Keratinocyte (primary cell): Measurements from ENCODE around the gene CGB5. TPM values are rescaled to one million over a fixed set of nuclear protein-coding genes. Genes with fewer than 3 reads are reported as not detected.
A peak's percentile ranks its signal among the peaks of the same experiment; 100 is the strongest.

ENCODE experiments used
- DNase-seq: peaks from one replicate; pipeline ENCODE4 v3.0.0-alpha.2; 2011; ENCODE audit warnings: low read depth, missing footprints, low spot score
- FAIRE-seq: peaks from 2 replicates; lab custom pipeline; 2011; peaks lifted over from hg19 to GRCh38; lab: Jason Lieb, UNC
- H2AFZ ChIP-seq: 2 replicates; pipeline ENCODE4 v1.6.0; 2012; ENCODE audit warnings: low read length, control low read depth, inconsistent platforms; ENCODE audit not compliant: control insufficient read depth
- H3K27ac ChIP-seq: 2 replicates; pipeline ENCODE4 v1.5.1; 2011; ENCODE audit warnings: low read length; ENCODE audit not compliant: control insufficient read depth, insufficient read depth
- H3K27me3 ChIP-seq: 3 replicates; pipeline ENCODE4 v1.6.0; 2011; ENCODE audit warnings: low read length; ENCODE audit not compliant: control insufficient read depth, insufficient read depth; ENCODE audit errors: extremely low read depth
- H3K36me3 ChIP-seq, 2 experiments: 2 replicates in 1 of 2; 3 replicates in 1 of 2; pipeline ENCODE4 v1.5.1; 2011; ENCODE audit warnings: low read length in 2 of 2, mild to moderate bottlenecking in 1 of 2; ENCODE audit not compliant: control insufficient read depth in 2 of 2, insufficient read depth in 2 of 2; ENCODE audit errors: extremely low read depth in 1 of 2
- H3K4me1 ChIP-seq: 3 replicates; pipeline ENCODE4 v1.5.1; 2011; ENCODE audit warnings: low read length; ENCODE audit not compliant: control insufficient read depth, insufficient read depth; ENCODE audit errors: extremely low read depth
- H3K4me2 ChIP-seq: 3 replicates; pipeline ENCODE4 v1.6.0; 2011; ENCODE audit warnings: low read depth, low read length; ENCODE audit not compliant: control insufficient read depth, insufficient read depth; ENCODE audit errors: extremely low read depth
- H3K4me3 ChIP-seq, 3 experiments: fragments of 200-600 bp in 1 of 3; sonication (generic) in 1 of 3; 2 replicates in 2 of 3; 3 replicates in 1 of 3; pipeline ENCODE4 v1.5.1; 2011 to 2016; ENCODE audit warnings: low read length in 3 of 3, mild to moderate bottlenecking in 3 of 3, control low read depth in 2 of 3, inconsistent platforms in 1 of 3, low read depth in 1 of 3, mixed read lengths in 1 of 3, mixed run types in 1 of 3, moderate library complexity in 1 of 3; ENCODE audit not compliant: control insufficient read depth in 2 of 3, insufficient read depth in 2 of 3; ENCODE audit errors: extremely low read depth in 1 of 3
- H3K79me2 ChIP-seq: 2 replicates; pipeline ENCODE4 v1.6.0; 2012; ENCODE audit warnings: low read length; ENCODE audit not compliant: control insufficient read depth, insufficient read depth
- H3K9ac ChIP-seq: 3 replicates; pipeline ENCODE4 v1.6.0; 2011; ENCODE audit warnings: low read length; ENCODE audit not compliant: control insufficient read depth, insufficient read depth; ENCODE audit errors: extremely low read depth
- H3K9me1 ChIP-seq: 3 replicates; pipeline ENCODE4 v1.6.0; 2011; ENCODE audit warnings: low read length; ENCODE audit not compliant: control insufficient read depth, insufficient read depth; ENCODE audit errors: extremely low read depth
- H3K9me3 ChIP-seq: 2 replicates; pipeline ENCODE4 v1.5.1; 2012; ENCODE audit warnings: low read depth, low read length; ENCODE audit not compliant: control insufficient read depth
- H4K20me1 ChIP-seq: 3 replicates; pipeline ENCODE4 v1.6.0; 2011; ENCODE audit warnings: low read length; ENCODE audit not compliant: control insufficient read depth, insufficient read depth; ENCODE audit errors: extremely low read depth
- CTCF ChIP-seq, 3 experiments: IDR thresholded peaks in 1 of 3; conservative IDR thresholded peaks in 1 of 3; optimal IDR thresholded peaks in 1 of 3; 2 replicates in 2 of 3; 3 replicates in 1 of 3; pipeline versions ENCODE3 to v1.5.1; 2011; ENCODE audit warnings: low read length in 3 of 3, mild to moderate bottlenecking in 3 of 3, moderate library complexity in 2 of 3, control low read depth in 1 of 3, inconsistent platforms in 1 of 3; ENCODE audit not compliant: insufficient read depth in 2 of 3; ENCODE audit errors: extremely low read depth in 1 of 3
- EZH2 ChIP-seq: IDR thresholded peaks from one replicate; pipeline ENCODE4 v1.6.1; 2012; ENCODE audit warnings: inconsistent platforms, mild to moderate bottlenecking, low read length, moderate library complexity
- dilution Hi-C: fragments of 300-500 bp; cut with MboI; formaldehyde crosslinking; loops from one replicate; pipeline ENCODE4 v1.7.0; 2020; ENCODE audit warnings: low sequenced_read_pairs; ENCODE audit not compliant: extremely low pct_ligation_motif_present
- polyA plus RNA-seq, 5 experiments: library from polyadenylated mRNA; depleted of rRNA in 3 of 5; stranded (reverse) in 3 of 5; stranded (forward) in 1 of 5; unstranded in 1 of 5; fragments of >200 nt; gene quantifications; 1 replicate in 1 of 5; 2 replicates in 3 of 5; 3 replicates in 1 of 5; pipeline versions ENCODE4 v1.2.1 to v1.2.3, GENCODE V29; 2011 to 2012; ENCODE audit warnings: missing spikeins in 2 of 5, low read depth in 1 of 5, low replicate concordance in 1 of 5

The CGB5 gene
- polyA plus RNA-seq, 1 donor (not counting 4 experiments of a cell fraction or from before 2014, with no cell fraction given) = 0.21 TPM

DNA sequence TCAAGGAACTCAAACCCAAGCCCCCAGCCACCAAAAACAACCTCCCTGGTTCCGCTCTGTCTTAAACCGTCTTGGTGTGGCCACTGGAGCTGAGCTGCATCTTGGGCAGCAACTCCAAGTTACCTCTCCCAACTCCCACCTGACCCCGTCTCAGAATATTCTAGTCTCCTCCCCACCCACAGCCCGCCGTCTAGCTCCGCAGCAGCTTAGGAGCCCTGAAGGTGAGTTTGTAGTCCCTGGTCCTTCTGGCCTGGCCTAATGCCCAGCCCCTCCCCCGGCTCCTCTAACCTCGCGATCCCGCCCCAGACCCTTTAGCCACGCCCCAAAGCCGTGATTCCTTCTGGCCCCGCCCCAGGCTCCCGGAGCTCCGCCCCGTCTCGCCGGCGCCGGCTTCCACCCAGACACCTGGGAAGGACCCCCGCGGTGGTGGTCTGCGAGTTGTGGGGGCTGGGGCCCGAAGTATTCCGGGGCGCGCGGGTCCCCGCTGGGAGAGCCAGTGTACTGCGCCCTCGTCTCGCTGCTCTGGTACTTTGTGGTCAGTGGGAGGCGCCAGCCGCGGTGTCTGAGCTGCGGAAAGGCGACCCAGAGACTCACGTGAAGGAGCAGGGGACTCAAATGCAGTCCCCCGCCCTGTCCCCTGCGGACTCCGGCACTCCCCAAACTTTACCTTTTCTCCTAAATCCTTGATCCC, 24.3 kb upstream of the CGB5 start:
- DNase-seq = no peak
- Histone ChIP-seq H3K9me3 (no peaks in the 10 kb centered on the region), H3K4me3 (peak overlapping the region; percentile 34 to 40 (median 34)), H3K4me1 (peaks cover 18% of the 10 kb centered on the region), H3K79me2 (no peaks in the 10 kb centered on the region), H3K9ac (peak overlapping the region; percentile 15), H3K9me1 (no peaks in the 10 kb centered on the region), H3K27me3 (peaks cover 11% of the 10 kb centered on the region), H3K4me2 (peak overlapping the region; percentile 81), H2AFZ (no peak overlapping the region), H4K20me1 (no peaks in the 10 kb centered on the region), H3K36me3 (peaks cover 0 to 7% of the 10 kb centered on the region in 2 experiments), H3K27ac (no peak overlapping the region)
- TF ChIP-seq CTCF (optimal IDR thresholded peaks at IDR 0.05 in 1 of 3, IDR thresholded peaks at IDR 0.05 in 1 of 3, conservative IDR thresholded peaks at IDR 0.05 in 1 of 3; ENCODE audit: extremely low read depth in 1 of 3, insufficient read depth in 2 of 3, low read length in 3 of 3) (peak; percentile 6 to 18 (median 7)), EZH2 (no peak)
- FAIRE-seq = no peak
- dilution Hi-C loops = no loop called here

- no peaks in the 10 kb centered on the region for H3K79me2 ChIP-seq
- no peaks in the 10 kb centered on the region for H4K20me1 ChIP-seq
- no peak overlapping the region for H3K27ac ChIP-seq
- H3K9me1 ChIP-seq = no peaks in the 10 kb centered on the region
- FAIRE-seq = no peak
- TF ChIP-seq CTCF (optimal IDR thresholded peaks at IDR 0.05 in 1 of 3, IDR thresholded peaks at IDR 0.05 in 1 of 3, conservative IDR thresholded peaks at IDR 0.05 in 1 of 3; ENCODE audit: extremely low read depth in 1 of 3, insufficient read depth in 2 of 3, low read length in 3 of 3) (no peak), EZH2 (no peak)
- no peak for DNase-seq
- H3K9me3 ChIP-seq = no peaks in the 10 kb centered on the region
- peaks cover 0 to 2% of the 10 kb centered on the region in 2 experiments for H3K36me3 ChIP-seq
- no peak overlapping the region for H3K9ac ChIP-seq
- peaks cover 18% of the 10 kb centered on the region for H3K4me1 ChIP-seq
- peaks cover 11% of the 10 kb centered on the region for H3K27me3 ChIP-seq
- no peak overlapping the region for H2AFZ ChIP-seq
- H3K4me2 ChIP-seq = no peak overlapping the region
- dilution Hi-C loops = no loop called here
- H3K4me3 ChIP-seq = no peak overlapping the region
These were observed 23.3 kb upstream of the CGB5 start for GRCh38 chr19:49020342-49020741.
